Cerebellar nuclear complex (tissue), 1 donor: Measurements from ENCODE around the gene HOMEZ.
"Not testable (repeated sequence)": the region's sequence is repeated elsewhere in the genome, so short reads cannot be mapped to it uniquely, and the experiment has no call there.

Source experiments
- DNase-seq, 2 experiments: peaks; one replicate each; lab custom pipeline; 2025; lab: John Stamatoyannopoulos, UW

Gene HOMEZ

DNA sequence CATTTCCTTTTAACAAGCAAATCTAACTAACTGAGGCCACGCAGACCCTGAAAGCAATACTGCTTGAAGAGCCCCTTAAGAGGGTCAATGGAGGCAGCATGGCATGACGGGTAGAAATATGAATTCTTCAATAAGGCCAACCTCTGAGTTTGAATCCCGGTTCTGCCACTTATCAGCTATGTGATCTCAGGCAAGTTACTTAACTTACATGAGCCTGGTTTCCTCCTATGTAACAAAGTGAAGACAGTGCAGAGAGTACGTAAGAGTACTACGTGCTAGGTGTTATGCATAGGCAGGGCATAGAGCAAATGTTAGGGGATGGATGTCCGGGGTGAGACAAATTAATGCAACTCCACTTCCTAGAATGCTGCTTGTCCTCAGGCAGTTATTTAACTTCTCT lies 4.7 kb downstream of the HOMEZ start:
- DNase-seq: no peak

DNA sequence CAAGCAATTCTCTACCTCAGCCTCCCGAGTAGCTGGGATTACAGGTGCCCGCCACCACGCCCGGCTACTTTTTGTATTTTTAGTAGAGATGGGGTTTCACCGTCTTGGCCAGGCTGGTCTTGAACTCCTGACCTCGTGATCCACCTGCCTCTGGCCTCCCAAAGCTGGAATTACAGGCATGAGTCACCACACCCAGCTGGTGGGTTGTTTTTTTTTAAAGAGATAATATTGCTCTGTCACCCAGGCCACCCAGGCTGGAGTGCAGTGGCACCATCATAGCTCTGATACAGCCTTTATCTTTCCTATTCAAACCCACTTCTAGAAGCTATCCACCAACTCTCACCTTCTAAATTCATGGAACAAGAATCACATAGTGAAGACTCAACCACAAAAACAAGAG lies 8.0 kb downstream of the HOMEZ start:
- not testable (repeated sequence) for DNase-seq

DNA sequence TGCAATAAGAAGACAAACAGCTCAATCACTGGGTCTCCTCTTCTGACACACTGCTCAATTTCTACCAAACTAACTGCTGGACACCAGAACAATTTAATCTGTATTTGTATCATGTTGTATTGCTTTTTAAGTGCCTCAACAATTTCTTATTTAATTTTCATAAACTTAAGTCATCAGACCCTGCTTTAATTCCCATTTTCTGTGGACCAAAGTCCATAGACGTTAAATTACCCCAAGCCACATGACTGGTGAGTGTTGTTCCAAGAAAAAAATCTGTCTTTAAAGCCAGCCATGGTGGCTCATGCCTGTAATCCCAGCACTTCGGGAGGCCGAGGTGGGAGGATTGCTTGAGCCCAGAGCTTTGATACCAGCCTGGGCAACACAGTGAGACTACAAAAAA lies 8.7 kb downstream of the HOMEZ start:
- no peak for DNase-seq

DNA sequence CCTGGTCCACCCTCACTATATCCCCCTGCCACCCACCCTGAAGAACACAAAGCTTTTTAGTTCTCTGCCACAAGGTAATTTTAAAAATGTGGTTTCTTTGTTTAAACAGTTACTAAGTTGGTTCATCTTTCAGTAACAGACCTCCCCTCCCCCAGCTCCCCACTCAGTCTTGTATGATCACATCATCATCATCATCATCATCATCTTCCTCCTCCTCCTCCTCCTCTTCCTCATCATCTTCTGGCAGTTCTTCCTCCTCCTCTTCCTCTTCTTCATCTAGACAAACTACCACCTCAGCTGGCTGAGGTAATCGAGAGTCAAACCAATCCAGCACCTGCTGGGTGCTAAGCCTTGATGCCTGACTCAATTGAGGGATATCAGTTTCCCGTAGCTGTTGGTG lies 10.5 kb downstream of the HOMEZ start:
- DNase-seq: no peak

DNA sequence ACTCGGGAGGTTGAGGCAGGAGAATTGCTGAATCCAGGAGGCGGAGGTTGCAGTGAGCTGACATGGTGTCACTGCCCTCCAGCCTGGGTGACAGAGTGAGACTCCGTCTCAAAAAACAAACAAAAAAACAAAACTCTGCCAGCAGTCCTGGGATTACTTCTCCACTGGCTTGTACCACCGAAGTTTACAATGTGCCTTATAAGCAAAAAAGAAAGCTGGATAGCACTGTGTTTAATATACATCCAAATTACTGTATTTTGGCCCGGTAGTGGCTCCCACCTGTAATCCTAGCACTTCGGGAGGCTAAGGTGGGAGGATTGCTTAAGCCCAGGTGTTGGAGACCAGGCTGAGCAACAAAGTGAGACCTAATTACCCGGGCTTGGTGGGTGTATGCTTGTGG lies 16.7 kb downstream of the HOMEZ start:
- no peak for DNase-seq

DNA sequence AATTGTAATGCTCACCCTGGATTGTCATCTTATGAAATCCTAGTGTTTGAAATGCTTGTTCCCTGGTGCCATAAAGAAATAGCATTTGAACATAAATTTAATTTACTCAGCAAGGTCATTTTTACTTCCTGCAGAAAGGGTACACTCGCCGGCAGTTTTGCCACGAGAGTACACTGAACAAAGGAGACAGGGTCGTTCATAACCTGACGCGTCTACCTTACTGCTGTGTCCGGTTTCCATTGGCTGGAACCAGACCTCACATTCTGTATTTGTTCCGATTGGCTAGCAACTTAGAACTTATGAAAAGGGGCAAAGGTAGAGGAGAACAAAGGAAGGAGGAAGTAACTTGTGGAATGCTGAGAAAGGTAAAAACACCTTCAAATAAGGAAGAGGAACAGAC lies 25.1 kb downstream of the HOMEZ start:
- not testable (repeated sequence) for DNase-seq

DNA sequence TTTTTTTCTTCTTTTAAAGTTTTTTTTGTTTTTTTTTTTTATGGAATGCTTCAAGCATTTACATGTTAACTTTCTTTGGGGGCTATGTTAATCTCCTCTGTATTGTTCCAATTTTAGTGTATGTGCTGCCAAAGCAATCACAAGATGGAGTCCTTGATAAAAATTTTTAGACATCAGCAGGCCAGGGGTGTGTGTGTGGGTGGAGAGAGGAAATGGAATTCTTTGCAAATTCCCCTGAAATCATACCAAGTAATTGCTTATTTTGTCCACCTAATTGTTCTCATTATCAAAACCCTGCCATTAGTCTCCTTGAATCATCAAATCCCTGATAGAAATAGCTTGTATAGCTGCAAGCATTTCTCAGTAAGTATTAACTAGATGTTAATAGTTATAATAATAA lies 26.5 kb downstream of the HOMEZ start:
- DNase-seq: no peak

DNA sequence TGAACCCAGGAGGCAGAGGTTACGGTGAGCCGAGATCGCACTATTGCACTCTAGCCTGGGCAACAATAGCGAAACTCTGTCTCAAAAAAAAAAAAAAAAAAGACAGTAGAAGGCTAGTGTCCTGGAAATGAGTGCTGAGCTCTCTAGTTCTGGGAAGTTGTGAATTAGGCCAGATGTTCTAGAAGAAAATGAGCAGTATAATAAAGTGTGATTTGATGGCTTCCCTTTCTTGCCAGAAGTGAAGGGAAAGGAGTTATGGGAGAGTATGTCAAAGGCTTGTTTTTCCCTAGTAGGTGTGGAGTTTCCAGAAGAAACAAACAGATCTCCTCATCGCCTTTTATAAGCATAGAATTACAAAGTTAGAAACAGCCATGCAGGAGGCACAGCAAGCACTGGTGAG lies 27.7 kb downstream of the HOMEZ start:
- DNase-seq: no peak

DNA sequence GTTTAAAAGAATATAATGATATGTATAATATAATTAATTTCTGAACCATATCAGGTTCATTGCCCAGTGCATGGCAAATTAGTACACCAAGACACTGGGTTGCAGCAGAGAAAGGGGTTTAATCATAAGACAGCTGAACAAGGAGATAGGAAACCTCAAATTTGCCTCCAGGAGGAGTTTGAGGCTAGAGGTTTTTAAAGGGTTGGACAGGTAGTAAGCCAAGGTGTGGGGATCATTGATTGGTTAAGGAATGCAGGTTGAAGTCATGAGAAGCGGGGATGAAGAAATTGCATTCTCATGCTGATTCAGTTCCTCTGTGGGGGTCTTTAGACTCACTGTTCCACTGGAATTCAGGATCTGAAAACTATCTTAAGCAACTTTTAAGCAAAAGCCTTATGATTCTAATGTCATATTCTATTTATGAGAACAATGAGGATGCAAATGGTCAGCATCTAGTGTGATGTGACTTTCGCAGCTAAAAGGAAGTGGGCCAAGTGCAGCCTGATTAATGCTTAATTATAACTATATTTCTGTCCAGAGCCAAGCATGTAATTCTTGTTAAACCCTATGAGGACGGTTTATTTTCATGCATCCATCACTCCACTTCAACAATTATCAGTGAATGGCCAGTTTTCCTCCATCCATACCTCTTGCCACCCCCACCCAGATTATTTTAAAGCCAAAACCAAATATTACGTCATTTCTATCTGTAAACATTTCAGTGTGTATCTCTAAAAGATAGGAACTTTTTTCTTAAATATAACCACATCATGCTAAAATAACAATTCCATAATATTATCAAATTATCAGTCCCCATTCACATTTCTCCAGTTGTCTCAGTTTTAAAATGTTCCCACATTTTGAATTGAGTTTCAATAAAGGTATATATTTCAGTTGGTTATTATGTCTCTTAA lies 33.3 kb downstream of the HOMEZ start:
- DNase-seq: no peak

DNA sequence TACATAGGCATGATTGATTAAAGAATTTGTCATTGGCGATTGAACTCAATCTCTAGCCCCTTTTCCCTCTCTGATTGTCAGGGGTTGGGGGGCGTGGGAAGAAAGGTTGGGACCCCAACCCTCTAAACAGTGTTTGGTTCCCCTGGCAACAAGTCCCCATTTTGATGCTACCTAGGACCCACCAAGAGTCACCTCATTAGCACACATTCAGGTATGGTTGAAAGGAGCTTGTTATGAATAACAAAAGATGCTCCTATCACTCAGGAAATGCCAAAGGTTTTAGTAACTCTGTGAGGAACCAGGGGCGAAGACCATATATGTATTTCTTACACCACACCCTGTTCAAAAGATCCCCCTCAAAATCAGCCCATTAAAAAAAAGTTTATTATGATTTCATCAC lies 33.9 kb downstream of the HOMEZ start:
- no peak for DNase-seq

DNA sequence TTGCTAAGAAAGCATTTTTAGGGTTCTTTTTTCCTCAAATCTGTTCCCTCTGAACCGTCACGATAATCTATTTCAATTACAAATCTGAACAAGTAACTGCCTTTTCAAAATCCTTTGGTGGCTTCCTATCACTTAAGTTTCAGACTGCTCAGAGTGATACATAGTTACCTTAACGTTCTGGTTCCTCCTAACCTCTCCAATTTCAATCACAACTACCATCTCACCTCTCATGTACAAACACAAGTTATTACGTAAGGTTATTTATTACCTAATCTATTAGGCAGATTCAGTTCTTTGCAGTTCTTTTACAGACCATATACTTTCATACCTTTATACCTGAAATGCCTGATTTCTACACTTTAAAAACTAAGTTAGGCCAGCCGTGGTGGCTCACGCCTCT lies 36.1 kb downstream of the HOMEZ start:
- DNase-seq: no peak

DNA sequence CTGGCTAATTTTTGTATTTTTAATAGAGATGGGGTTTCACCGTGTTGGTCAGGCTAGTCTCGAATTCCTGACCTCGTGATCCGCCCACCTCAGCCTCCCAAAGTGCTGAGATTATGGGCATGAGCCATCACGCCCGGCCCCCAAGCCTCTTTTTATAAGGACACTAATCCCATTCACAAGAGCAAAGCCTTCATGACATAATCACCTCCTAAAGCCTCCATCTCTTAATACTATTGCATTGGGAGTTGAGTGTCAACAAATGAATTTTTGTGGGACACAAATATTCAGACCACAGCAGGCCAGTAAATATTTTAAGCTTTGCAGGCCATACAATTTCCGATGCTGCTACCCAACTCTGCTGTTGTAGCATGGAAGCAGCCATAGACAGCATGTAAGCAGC lies 37.3 kb downstream of the HOMEZ start:
- no peak for DNase-seq

DNA sequence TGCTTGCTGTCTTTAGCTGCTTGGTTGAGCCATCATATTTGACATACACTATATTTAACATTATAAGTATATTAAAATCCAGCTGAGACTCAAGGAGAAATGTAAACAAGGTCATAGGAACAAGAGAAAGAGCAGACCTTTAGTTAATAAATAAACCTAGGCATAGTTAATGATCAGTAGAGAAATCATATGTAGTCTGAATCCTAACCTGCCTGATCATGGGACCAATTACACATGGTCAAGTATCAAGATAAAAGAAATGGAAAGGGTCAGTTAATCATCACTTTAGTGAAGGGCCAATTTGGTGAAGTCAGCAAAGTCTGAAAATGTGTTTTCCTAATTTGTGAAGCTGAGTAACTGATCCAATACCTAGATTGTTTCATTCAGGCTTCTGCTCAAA lies 40.6 kb downstream of the HOMEZ start:
- no peak for DNase-seq

DNA sequence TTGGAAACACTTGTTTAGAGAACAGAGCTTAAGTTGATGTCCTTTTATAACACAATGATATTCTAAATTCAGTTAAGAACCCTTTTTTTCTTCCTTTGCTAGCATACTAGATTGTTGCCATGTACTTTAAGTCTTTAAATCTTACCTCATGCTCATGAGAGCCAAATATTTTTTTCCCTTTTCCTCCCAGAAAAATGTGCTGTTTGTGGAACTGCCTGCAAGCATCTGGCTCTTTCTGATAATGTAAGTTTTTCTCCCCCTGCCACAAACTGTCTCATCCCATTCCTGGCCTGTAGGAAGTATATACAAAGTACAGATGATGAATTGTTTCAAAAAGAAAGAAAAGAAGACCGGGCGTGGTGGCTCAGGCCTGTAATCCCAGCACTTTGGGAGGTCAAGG lies 42.9 kb downstream of the HOMEZ start:
- no peak for DNase-seq

DNA sequence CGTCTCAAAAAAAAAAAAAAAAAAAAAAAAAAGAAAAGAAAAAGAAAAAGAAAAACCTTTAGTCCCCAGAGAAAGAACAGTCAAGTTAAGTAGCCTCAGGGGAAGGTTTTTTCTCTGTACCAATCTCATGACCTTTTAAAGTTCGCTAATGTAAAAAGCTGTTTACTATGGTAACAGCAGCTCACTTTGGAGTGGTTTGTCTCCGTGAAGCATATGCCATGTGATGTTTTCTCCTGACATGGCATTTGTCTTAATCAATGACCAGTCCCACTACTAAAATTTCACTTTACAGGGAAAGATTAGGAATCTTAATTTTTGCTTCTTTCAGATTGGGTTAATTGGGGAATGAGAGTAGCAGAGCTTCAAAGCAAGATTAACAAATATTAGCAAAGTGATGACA lies 43.9 kb downstream of the HOMEZ start:
- DNase-seq: no peak

DNA sequence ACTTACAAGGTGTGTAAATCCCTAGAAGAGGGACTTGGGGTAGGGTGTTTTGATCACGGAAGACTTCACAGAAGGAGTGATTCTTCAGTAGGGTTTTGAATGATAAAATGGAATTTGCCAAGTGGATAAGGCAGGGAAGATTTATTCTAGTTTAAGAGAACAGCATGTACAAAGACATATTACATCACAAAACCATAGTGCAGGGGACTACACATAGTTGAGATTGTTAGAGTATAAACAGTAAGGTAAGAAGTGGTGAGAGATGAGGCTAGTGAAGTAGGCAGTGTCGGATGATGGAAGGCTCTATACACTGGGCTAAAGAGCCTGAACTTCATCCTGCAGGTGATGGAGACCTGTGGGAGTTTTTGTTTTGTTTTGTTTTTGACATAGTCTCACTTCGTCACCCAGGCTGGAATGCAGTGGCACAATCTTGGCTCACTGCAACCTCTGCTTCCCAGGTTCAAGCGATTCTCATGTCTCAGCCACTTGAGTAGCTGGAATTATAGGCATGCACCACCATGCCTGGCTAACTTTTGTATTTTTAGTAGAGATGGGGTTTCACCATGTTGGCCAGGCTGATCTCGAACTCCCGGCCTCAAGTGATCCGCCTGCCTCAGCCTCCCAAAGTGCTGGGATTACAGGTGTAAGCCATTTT lies 44.7 kb downstream of the HOMEZ start:
- not testable (repeated sequence) for DNase-seq

DNA sequence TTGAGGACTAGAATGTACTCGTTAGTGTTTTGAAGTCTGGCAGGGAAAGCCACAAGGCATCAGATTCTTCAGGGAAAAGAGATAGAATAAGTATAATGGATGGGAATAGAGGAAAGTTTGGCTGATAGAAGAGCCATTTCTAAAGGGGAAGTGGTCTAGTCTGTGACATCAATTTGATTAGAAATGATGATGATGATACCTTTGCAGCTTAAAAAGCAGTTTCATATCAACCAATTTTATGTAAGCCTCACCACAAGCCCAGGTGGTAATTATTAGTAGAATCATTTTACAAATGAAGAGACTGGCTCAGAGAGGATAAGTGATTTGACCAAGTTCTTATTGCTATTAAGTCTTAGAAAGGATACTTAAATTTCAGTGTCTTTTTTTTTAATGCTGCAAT lies 45.3 kb downstream of the HOMEZ start:
- DNase-seq: no peak

DNA sequence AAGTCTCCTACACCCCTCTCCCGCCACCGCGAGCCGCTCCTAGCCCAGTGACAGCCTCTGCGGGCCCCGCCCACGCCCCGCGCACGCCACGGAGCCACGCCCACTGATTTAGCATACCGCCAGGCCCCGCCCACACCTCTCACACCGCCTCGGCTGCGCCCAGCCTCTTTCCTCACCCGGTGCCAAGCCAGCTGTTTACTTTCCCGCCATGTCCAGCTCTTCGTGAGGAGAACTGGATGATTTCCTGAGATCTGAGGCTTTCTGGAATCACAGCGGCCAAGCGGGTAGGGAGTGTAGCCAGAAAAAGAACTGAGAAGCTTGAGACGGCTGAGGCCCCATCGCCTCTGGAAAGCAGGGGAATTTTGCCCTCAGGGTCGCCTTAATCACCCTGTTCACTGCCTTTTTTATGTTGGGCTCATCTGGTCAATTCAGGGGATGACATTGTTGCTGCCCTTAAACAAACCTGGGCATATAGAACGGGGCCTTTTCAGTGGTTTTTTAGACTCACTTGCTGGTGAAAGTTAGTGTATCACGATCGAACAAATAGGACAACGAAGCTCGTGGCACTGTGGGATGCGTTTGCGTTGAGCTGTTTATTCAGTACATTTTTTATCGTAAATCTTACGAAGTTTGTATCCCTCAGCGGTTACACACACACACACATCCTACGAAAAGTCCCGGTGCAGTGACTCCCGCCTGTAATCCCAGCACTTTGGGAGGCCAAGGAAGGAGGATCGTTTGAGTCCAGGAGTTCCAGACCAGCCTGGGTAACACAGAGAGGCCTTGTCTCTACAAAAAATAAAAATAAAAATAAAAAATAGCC lies 47.9 kb downstream of the HOMEZ start, which contains the start of gene RNF212B:
Gene RNF212B (plus strand): TSS at position 165 of the 823 bp plus-strand sequence. CDS start 2,410 bp downstream, outside the sequence.
- DNase-seq: no peak

DNA sequence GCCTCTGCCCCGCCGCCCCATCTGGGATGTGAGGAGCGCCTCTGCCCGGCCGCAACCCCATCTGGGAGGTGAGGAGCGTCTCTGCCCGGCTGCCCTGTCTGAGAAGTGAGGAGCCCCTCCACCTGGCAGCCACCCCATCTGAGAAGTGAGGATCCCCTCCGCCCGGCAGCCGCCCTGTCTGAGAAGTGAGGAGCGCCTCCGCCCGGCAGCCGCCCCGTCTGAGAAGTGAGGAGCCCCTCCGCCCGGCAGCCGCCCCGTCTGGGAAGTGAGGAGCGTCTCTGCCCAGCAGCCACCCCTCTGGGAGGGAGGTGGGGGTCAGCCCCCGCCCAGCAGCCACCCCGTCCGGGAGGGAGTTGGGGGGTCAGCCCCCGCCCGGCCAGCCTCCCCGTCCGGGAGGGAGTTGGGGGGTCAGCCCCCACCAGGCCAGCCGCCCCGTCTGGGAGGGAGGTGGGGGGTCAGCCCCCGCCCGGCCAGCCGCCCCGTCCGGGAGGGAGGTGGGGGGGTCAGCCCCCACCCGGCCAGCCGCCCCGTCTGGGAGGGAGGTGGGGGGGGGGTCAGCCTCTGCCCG lies 53.6 kb downstream of the HOMEZ start:
- not testable (repeated sequence) for DNase-seq

DNA sequence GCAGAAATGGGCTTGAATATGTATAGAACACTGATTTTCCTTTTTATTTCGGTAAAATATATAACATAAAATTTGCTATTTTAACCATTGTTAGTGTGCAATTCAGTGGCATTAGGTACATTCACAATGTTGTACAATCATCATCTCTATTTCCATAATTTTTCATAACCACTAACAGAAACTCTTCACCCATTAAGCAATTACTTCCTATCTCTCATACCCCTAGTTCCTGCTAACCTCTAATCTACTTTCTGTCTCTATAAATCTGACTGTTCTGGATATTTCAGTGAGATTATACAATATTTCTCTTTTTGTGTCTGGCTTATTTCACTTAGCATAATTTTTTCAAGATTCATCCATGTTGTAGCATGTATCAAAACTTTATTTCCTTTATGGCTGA lies 57.1 kb downstream of the HOMEZ start:
- no peak for DNase-seq

DNA sequence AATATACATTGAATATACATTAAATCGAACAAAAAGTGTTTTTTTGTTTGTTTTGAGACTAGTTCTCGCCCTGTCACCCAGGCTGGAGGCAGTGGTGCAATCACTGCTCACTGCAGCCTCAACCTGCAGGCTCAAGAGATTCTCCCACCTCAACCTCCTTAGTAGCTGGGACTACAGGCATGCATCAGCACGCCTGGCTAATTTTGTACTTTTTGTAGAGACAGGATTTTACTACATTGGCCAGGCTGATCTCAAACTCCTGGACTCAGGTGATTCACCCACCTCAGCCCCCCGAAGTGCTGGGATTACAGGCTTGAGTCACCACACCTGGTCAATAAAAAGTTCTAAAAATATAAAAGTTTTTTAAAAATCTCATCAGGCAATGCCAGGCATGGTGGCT lies 58.4 kb downstream of the HOMEZ start:
- no peak for DNase-seq

DNA sequence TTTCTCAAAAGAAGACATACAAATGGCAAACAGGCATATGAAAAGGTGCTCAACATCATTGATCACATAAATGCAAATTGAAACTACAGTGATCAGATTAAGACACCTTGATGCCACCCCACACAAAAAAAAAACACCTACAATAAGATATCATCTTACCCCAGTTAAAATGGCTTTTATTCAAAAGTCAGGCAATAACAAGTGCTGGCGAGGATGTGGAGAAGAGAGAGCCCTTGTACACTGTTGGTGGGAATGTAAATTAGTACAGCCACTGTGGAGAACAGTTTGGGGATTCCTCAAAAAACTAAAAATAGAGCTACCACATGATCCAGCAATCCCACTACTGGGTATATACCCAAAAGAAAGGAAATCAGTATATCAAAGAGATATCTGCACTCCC lies 61.0 kb downstream of the HOMEZ start:
- not testable (repeated sequence) for DNase-seq
